ENCODE measurements around the gene NR2F2. TPM values are rescaled to one million over a fixed set of nuclear protein-coding genes. Genes with fewer than 3 reads are reported as not detected.
A peak's percentile ranks its signal among the peaks of the same experiment; 100 is the strongest.

Gene NR2F2
- total RNA-seq, 4 donors from 2014 or later = 11.3 to 29.5 (median 18.4) TPM

- no peaks in the 10 kb centered on the region for H3K9me3 ChIP-seq
Observed at GRCh38 chr15:96358001-96358801, 27.7 kb downstream of the NR2F2 start.

GRCh38 chr15:96358821-96359615, 28.5 kb downstream of the NR2F2 start:
- no peaks in the 10 kb centered on the region for H3K36me3 ChIP-seq
- TF ChIP-seq, protein P1, sequence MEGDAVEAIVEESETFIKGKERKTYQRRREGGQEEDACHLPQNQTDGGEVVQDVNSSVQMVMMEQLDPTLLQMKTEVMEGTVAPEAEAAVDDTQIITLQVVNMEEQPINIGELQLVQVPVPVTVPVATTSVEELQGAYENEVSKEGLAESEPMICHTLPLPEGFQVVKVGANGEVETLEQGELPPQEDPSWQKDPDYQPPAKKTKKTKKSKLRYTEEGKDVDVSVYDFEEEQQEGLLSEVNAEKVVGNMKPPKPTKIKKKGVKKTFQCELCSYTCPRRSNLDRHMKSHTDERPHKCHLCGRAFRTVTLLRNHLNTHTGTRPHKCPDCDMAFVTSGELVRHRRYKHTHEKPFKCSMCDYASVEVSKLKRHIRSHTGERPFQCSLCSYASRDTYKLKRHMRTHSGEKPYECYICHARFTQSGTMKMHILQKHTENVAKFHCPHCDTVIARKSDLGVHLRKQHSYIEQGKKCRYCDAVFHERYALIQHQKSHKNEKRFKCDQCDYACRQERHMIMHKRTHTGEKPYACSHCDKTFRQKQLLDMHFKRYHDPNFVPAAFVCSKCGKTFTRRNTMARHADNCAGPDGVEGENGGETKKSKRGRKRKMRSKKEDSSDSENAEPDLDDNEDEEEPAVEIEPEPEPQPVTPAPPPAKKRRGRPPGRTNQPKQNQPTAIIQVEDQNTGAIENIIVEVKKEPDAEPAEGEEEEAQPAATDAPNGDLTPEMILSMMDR (IDR thresholded peaks at IDR 0.05) = no peak
- no peak for TF ChIP-seq POLR2AphosphoS5 (IDR thresholded peaks at IDR 0.05)
- TF ChIP-seq EP300 (IDR thresholded peaks at IDR 0.05; ENCODE audit: low read depth) = no peak
- TF ChIP-seq POLR2A (IDR thresholded peaks at IDR 0.05) = no peak
- 36 to 44% methylated on average over 5 to 21 of the region's 21 CpGs for WGBS, 2 donors (ENCODE audit: low coverage in 1 of 2)
- in situ Hi-C loops (cut with MboI; ENCODE audit: low pct_ligation_motif_present in 1 of 4, low pct_unique_long_range_greater_than_20kb in 1 of 4, low sequenced_read_pairs in 3 of 4) (loop anchor here in 2 of 4 donors (25.0 kb wide), 3 partner anchors 528 to 1403 kb away; no protein-coding TSS in a partner anchor), intact Hi-C loops (cut with DNase I; ENCODE audit: low total_unique reads) (no loop called here)
- peak overlapping the region in 1 of 4 donors; percentile 59 for H3K27ac ChIP-seq
- no peaks in the 10 kb centered on the region for H3K9me3 ChIP-seq
- peaks cover 89% of the 10 kb centered on the region for H3K27me3 ChIP-seq
- peaks cover 0 to 38% (median 19%) of the 10 kb centered on the region in 4 donors for H3K4me1 ChIP-seq
- no peak for DNase-seq
- H3K4me3 ChIP-seq = peak overlapping the region in 1 of 4 donors; percentile 39

More at GRCh38 chr15:96358001-96358801, 27.7 kb downstream of the NR2F2 start:
- intact Hi-C loops (cut with DNase I; ENCODE audit: low total_unique reads) = no loop called here
- no peaks in the 10 kb centered on the region for H3K36me3 ChIP-seq
- H3K27ac ChIP-seq = no peak overlapping the region
- in situ Hi-C loops (cut with MboI; ENCODE audit: low pct_ligation_motif_present in 1 of 4, low pct_unique_long_range_greater_than_20kb in 1 of 4, low sequenced_read_pairs in 3 of 4) = loop anchor here in 2 of 4 donors (25.0 kb wide), 3 partner anchors 529 to 1404 kb away; no protein-coding TSS in a partner anchor
- whole genome bisulfite sequencing, 2 donors (ENCODE audit: low coverage in 1 of 2) = 54 to 72% methylated on average over 10 to 31 of the region's 31 CpGs
- TF ChIP-seq POLR2AphosphoS5 (IDR thresholded peaks at IDR 0.05) = no peak
- TF ChIP-seq, protein P1 (IDR thresholded peaks at IDR 0.05) = no peak
- TF ChIP-seq EP300 (IDR thresholded peaks at IDR 0.05; ENCODE audit: low read depth) = no peak
- no peak for TF ChIP-seq POLR2A (IDR thresholded peaks at IDR 0.05)
- no peak for DNase-seq
- H3K4me1 ChIP-seq = peaks cover 0 to 45% (median 21%) of the 10 kb centered on the region in 4 donors
- peaks cover 89% of the 10 kb centered on the region for H3K27me3 ChIP-seq
- H3K4me3 ChIP-seq = peak overlapping the region in 3 of 4 donors; percentile 49 to 78 (median 50)

DNA sequence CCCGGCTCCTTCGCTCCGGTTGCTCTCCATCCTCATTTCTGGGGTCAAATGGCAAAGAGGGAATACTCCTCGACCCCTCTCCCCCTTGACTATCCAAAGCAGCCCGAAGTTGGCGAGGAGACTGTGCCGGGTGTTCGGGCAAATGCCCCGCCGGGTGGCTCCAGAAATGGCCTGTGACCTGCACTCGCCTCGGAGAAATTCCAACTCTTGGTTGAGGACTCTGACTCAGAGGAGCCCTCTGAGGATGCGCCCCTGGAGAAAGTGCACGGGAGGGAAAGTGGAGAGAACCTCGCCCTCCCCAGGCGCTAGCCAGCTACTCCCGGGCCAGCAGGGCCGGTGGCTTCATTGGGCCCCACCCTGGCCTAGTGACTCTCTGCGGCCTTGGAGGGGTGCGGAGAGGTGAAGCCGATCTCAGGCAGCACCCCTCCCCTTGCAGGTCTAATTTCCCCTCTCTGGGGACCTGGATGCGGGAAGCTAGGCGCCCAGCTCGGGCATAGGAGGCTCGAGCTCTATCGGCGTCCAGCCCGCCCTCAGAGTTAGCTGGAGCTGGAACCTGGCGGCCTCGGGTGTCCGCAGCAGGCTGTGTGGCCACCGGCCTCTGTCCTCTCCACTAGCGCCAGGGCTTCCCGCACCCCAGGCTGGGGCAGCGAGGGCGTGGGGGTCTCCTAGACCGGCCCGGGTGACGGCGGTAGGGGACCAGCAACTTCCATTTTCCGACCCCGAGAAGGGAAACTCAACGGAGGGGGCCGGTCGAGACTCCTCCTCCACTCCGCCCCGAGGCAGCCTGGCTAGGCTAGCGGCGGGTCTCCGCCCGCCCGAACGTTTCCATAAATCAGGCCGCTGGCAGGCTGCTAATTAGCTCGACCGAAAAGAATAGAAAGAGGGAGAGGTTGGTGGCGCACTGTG, 29.4 kb downstream of the NR2F2 start:
- intact Hi-C loops (cut with DNase I; ENCODE audit: low total_unique reads) (loop anchor here (5.0 kb wide), 1 partner anchor 1517 kb away; no protein-coding TSS in a partner anchor), in situ Hi-C loops (cut with MboI; ENCODE audit: low pct_ligation_motif_present in 1 of 4, low pct_unique_long_range_greater_than_20kb in 1 of 4, low sequenced_read_pairs in 3 of 4) (loop anchor here in 2 of 4 donors (25.0 kb wide), 3 partner anchors 527 to 1402 kb away; no protein-coding TSS in a partner anchor)
- TF ChIP-seq EP300 (IDR thresholded peaks at IDR 0.05; ENCODE audit: low read depth) = no peak
- TF ChIP-seq POLR2A (IDR thresholded peaks at IDR 0.05) = no peak
- no peak for TF ChIP-seq POLR2AphosphoS5 (IDR thresholded peaks at IDR 0.05)
- TF ChIP-seq, protein P1 (IDR thresholded peaks at IDR 0.05) = no peak
- no peak for DNase-seq
- 0 to 26% methylated on average over 4 to 52 of the region's 57 CpGs for WGBS, 2 donors (ENCODE audit: low coverage in 1 of 2)
- Histone ChIP-seq H3K27me3 (peaks cover 89% of the 10 kb centered on the region), H3K4me3 (peak overlapping the region; percentile 8 to 39 (median 22)), H3K4me1 (peaks cover 0 to 32% (median 15%) of the 10 kb centered on the region in 4 donors), H3K9me3 (no peaks in the 10 kb centered on the region), H3K36me3 (no peaks in the 10 kb centered on the region), H3K27ac (peak overlapping the region in 2 of 4 donors; percentile 32 to 59)

Data from transverse colon (tissue), 4 donors.